B cell (primary cell): Measurements from ENCODE around the gene MYO10.

Source experiments
- EZH2 ChIP-seq: IDR thresholded peaks from 2 replicates; pipeline ENCODE4 v1.6.1; 2012; ENCODE audit warnings: borderline replicate concordance, low read depth, mild to moderate bottlenecking, moderate library complexity, low read length; ENCODE audit not compliant: insufficient read depth, poor library complexity, severe bottlenecking
- TF ChIP-seq, protein P1 (sequence below): fragments of 200-600 bp; IDR thresholded peaks from one replicate; pipeline ENCODE4 v1.8.0; 2022; ENCODE audit warnings: antibody characterized with exemption, mild to moderate bottlenecking

DNA sequence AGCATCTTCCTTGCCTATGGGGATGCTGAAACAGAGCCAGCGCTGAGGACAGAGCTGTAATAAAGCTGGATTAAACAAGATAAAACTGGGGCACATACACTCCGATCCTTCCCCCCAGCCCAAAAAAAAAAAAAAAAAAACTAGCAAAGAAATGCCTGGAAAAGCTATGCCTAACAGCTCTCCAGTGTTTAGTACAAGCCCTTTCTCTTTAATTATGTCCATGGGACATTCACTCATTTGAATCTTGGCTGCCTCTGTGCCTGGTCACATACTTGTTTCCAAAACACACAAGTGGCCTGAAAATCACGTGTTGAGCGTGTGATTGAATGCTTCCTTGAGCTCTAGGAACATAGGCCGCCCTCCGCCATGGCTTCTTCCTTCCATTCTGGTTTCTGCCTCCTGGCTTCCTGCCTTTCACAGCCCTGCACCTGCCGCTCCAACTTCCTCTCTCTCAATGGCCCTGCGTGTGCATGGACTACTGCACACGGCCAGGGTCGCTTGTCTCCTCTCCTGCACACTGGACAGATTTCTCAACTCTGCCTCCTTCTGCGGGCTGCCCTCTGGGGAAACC lies 208.2 kb downstream of the MYO10 start:
- TF ChIP-seq, protein P1, sequence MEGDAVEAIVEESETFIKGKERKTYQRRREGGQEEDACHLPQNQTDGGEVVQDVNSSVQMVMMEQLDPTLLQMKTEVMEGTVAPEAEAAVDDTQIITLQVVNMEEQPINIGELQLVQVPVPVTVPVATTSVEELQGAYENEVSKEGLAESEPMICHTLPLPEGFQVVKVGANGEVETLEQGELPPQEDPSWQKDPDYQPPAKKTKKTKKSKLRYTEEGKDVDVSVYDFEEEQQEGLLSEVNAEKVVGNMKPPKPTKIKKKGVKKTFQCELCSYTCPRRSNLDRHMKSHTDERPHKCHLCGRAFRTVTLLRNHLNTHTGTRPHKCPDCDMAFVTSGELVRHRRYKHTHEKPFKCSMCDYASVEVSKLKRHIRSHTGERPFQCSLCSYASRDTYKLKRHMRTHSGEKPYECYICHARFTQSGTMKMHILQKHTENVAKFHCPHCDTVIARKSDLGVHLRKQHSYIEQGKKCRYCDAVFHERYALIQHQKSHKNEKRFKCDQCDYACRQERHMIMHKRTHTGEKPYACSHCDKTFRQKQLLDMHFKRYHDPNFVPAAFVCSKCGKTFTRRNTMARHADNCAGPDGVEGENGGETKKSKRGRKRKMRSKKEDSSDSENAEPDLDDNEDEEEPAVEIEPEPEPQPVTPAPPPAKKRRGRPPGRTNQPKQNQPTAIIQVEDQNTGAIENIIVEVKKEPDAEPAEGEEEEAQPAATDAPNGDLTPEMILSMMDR, result no peak
- TF ChIP-seq EZH2, result no peak
